ENCODE measurements around the gene NKG7. TPM values are rescaled to one million over a fixed set of nuclear protein-coding genes. Genes with fewer than 3 reads are reported as not detected.
A peak's percentile ranks its signal among the peaks of the same experiment; 100 is the strongest.
"Not testable (repeated sequence)": the region's sequence is repeated elsewhere in the genome, so short reads cannot be mapped to it uniquely, and the experiment has no call there.

NKG7 gene
- total and polyA plus RNA-seq, 4 experiments from 2014 or later, result 2.7 to 44.3 (median 19.6) TPM

- H3K27ac Mint-ChIP-seq; H3K27me3 ChIP-seq (ENCODE audit: insufficient read depth, low read length); H3K27me3 Mint-ChIP-seq; H3K9me3 ChIP-seq (ENCODE audit: control insufficient read depth in 1 of 2, low read length in 2 of 2); H3K4me3 Mint-ChIP-seq; DNase-seq; H3K27ac ChIP-seq (ENCODE audit: low read depth, low read length); POLR2A ChIA-PET (ENCODE audit: partially characterized antibody); intact Hi-C loops (cut with micrococcal nuclease); H3K4me3 ChIP-seq (ENCODE audit: low read length in 2 of 2); H3K4me1 ChIP-seq (ENCODE audit: insufficient read depth, low read length); H3K36me3 ChIP-seq (ENCODE audit: insufficient read depth, low read length): not testable (repeated sequence)
- peaks cover 0 to 27% (median 18%) of the 10 kb centered on the region in 8 donors for H3K9me3 Mint-ChIP-seq
- H3K4me1 Mint-ChIP-seq, result peaks cover under 1 to 10% (median 5%) of the 10 kb centered on the region in 4 donors
- H3K36me3 Mint-ChIP-seq, result peaks cover 0 to 16% of the 10 kb centered on the region in 2 donors
- CTCF ChIA-PET (ENCODE audit: partially characterized antibody), result interaction anchor here (1.0 to 1.8 kb wide), 4 partner anchors 18 to 60 kb away, joined by 3 to 6 read pairs (median 3); no protein-coding TSS in a partner anchor
Observed at GRCh38 chr19:51399936-51400335, 27.5 kb upstream of the NKG7 start.

- Histone ChIP-seq H3K27ac (ENCODE audit: low read depth, low read length) (no peak overlapping the region), H3K27me3 (ENCODE audit: insufficient read depth, low read length) (no peaks in the 10 kb centered on the region), H3K4me1 (ENCODE audit: insufficient read depth, low read length) (peaks cover 7% of the 10 kb centered on the region), H3K9me3 (ENCODE audit: control insufficient read depth in 1 of 2, low read length in 2 of 2) (peaks cover 0 to 5% of the 10 kb centered on the region in 2 donors), H3K36me3 (ENCODE audit: insufficient read depth, low read length) (no peaks in the 10 kb centered on the region), H3K4me3 (ENCODE audit: low read length in 2 of 2) (no peak overlapping the region)
- intact Hi-C loops (cut with micrococcal nuclease), result no loop called here
- H3K4me3 Mint-ChIP-seq, result no peak overlapping the region
- peaks cover 0 to 5% of the 10 kb centered on the region in 2 donors for H3K27me3 Mint-ChIP-seq
- ChIA-PET CTCF (ENCODE audit: partially characterized antibody) (interaction anchor here (1.0 to 2.5 kb wide), 6 partner anchors 19 to 74 kb away, joined by 3 to 10 read pairs (median 5); partner anchors contain the start of genes NKG7 and VSIG10L), POLR2A (ENCODE audit: partially characterized antibody) (no interaction called here)
- H3K9me3 Mint-ChIP-seq, result peaks cover 0 to 24% (median 17%) of the 10 kb centered on the region in 8 donors
- H3K4me1 Mint-ChIP-seq, result peaks cover 3 to 17% (median 11%) of the 10 kb centered on the region in 4 donors
- DNase-seq, result no peak
- H3K36me3 Mint-ChIP-seq, result peaks cover 0 to 16% of the 10 kb centered on the region in 2 donors
- no peak overlapping the region for H3K27ac Mint-ChIP-seq
Observed at GRCh38 chr19:51399231-51399630, 26.8 kb upstream of the NKG7 start.

DNA sequence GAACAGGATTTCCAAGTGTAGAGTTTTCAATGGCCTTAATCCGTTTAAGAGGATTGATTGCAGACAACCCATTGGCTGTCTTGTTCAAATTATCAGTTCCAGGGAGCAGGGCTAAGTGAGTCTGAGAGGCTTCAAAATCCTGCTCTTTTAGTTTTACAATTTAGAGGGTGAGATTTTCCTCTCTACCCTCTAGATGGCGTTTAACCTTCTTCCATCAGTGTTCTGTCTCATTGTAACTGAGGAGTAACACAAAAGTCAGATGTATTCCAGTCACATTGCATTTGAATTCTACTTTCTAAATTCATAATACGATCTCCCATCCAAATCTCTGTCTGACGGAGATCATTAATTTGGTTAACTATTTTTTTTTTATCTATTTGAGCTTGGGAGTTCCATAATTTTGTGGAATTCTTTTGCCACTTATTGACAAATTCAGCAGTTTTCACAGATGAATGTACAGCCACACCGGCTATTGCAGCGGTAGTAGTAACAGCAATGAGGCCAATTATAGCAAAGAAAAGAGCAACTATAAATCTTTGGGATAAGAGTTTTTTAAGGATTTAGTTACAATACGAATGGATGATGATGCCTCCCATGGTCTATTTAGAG lies 25.7 kb upstream of the NKG7 start:
- Mint-ChIP-seq H3K27ac (no peak overlapping the region), H3K36me3 (peaks cover 0 to 11% of the 10 kb centered on the region in 2 donors), H3K9me3 (peaks cover 0 to 17% (median 14%) of the 10 kb centered on the region in 8 donors), H3K27me3 (peaks cover 0 to 2% of the 10 kb centered on the region in 2 donors), H3K4me3 (no peak overlapping the region), H3K4me1 (peaks cover 8 to 23% (median 16%) of the 10 kb centered on the region in 4 donors)
- no peak overlapping the region for H3K27ac ChIP-seq (ENCODE audit: low read depth, low read length)
- ChIA-PET POLR2A (ENCODE audit: partially characterized antibody) (no interaction called here), CTCF (ENCODE audit: partially characterized antibody) (interaction anchor here (0.6 to 2.5 kb wide), 8 partner anchors 10 to 260 kb away, joined by 3 to 10 read pairs (median 4); partner anchors contain the start of genes LIM2, NKG7 and VSIG10L)
- peaks cover 0 to 5% of the 10 kb centered on the region in 2 donors for H3K9me3 ChIP-seq (ENCODE audit: control insufficient read depth in 1 of 2, low read length in 2 of 2)
- no peaks in the 10 kb centered on the region for H3K27me3 ChIP-seq (ENCODE audit: insufficient read depth, low read length)
- peak in 4 of 5 donors; percentile 16 to 31 (median 21) for DNase-seq
- intact Hi-C loops (cut with micrococcal nuclease), result loop anchor here (1.0 kb wide), 1 partner anchor 43 kb away; no protein-coding TSS in a partner anchor
- H3K36me3 ChIP-seq (ENCODE audit: insufficient read depth, low read length), result no peaks in the 10 kb centered on the region
- peaks cover 13% of the 10 kb centered on the region for H3K4me1 ChIP-seq (ENCODE audit: insufficient read depth, low read length)
- no peak overlapping the region for H3K4me3 ChIP-seq (ENCODE audit: low read length in 2 of 2)

- POLR2A ChIA-PET (ENCODE audit: partially characterized antibody); H3K27me3 Mint-ChIP-seq; H3K36me3 ChIP-seq (ENCODE audit: insufficient read depth, low read length); H3K36me3 Mint-ChIP-seq; H3K4me3 Mint-ChIP-seq; H3K9me3 Mint-ChIP-seq; H3K27me3 ChIP-seq (ENCODE audit: insufficient read depth, low read length); H3K27ac ChIP-seq (ENCODE audit: low read depth, low read length); H3K9me3 ChIP-seq (ENCODE audit: control insufficient read depth in 1 of 2, low read length in 2 of 2); DNase-seq; intact Hi-C loops (cut with micrococcal nuclease); H3K4me3 ChIP-seq (ENCODE audit: low read length in 2 of 2): not testable (repeated sequence)
- CTCF ChIA-PET (ENCODE audit: partially characterized antibody), result interaction anchor here (0.9 to 2.8 kb wide), 6 partner anchors 10 to 261 kb away, joined by 3 to 10 read pairs (median 6); partner anchors contain the start of genes LIM2 and NKG7
- H3K4me1 Mint-ChIP-seq, result peaks cover 8 to 23% (median 16%) of the 10 kb centered on the region in 4 donors
- peak overlapping the region in 1 of 7 donors; percentile 57 for H3K27ac Mint-ChIP-seq
- H3K4me1 ChIP-seq (ENCODE audit: insufficient read depth, low read length), result peaks cover 13% of the 10 kb centered on the region
Observed at GRCh38 chr19:51397453-51397852, 25.0 kb upstream of the NKG7 start.

DNA sequence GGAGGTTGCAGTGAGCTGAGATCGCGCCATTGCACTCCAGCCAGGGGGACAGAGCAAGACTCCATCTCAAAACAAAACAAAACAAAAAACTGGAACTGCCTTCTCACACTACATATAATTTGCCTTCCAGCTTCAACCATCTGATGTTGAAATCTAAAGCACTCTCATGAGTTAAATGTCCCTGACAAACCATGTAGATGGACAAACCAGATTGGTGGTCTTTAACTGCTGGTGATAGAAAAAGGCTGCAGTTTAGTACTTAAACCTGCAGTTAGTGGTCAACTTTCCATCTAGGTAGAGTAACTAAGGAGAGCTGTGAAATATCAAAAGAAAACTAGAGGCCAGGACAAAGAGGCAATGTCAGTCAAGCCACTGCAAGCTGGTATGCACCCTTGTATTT lies 23.7 kb upstream of the NKG7 start:
- DNase-seq, result no peak
- Histone ChIP-seq H3K27ac (ENCODE audit: low read depth, low read length) (no peak overlapping the region), H3K36me3 (ENCODE audit: insufficient read depth, low read length) (no peaks in the 10 kb centered on the region), H3K9me3 (ENCODE audit: control insufficient read depth in 1 of 2, low read length in 2 of 2) (no peaks in the 10 kb centered on the region), H3K27me3 (ENCODE audit: insufficient read depth, low read length) (no peaks in the 10 kb centered on the region), H3K4me1 (ENCODE audit: insufficient read depth, low read length) (peaks cover 13% of the 10 kb centered on the region), H3K4me3 (ENCODE audit: low read length in 2 of 2) (no peak overlapping the region)
- Mint-ChIP-seq H3K36me3 (no peaks in the 10 kb centered on the region), H3K27me3 (no peaks in the 10 kb centered on the region), H3K4me3 (peak overlapping the region in 3 of 8 donors; percentile 6 to 20 (median 9)), H3K4me1 (peaks cover 10 to 28% (median 18%) of the 10 kb centered on the region in 4 donors), H3K27ac (no peak overlapping the region), H3K9me3 (no peaks in the 10 kb centered on the region)
- intact Hi-C loops (cut with micrococcal nuclease), result no loop called here
- CTCF ChIA-PET (ENCODE audit: partially characterized antibody), result interaction anchor here (1.1 to 2.8 kb wide), 5 partner anchors 25 to 58 kb away, joined by 3 to 7 read pairs (median 4); no protein-coding TSS in a partner anchor
- POLR2A ChIA-PET (ENCODE audit: partially characterized antibody), result interaction anchor here (1.0 kb wide), 1 partner anchor 29 kb away, joined by 6 read pairs; no protein-coding TSS in a partner anchor

DNA sequence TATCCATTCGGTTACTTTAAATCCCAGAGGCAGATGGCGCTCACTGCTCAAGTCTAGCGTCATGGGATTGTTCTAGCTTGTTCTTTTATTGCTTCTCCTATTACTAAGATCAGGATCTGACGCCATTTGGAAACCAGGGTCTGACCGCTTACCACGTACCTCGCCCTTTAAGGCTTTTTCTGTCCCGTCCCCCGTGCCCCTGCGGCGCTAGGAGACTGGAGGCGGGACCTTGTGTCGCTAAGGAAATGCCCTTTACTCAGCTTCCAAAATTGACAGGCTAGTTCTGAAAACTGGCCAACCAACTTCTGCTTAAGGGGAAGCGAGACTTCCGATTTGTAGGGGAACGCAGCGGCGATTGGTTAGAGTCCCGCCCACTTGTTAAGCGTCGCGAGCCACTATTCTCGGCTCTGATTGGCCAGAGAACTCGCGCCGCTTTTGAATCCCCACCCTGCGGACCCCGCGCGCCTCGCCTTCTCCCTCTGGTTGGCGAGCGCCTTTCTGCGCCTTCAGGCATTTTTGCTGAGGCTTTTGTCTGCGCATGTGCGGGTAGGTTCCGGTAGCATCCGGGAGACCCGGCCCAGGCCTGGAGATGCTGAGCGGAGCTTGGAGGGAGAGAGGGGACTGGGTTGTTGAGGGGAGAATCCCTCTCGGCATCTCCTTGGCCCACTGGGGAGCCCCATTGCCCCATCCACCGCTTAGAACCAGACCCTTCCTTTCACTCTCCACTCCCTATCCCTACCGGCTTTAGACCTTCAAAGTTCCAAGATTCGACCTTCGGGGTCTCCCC lies 21.8 kb upstream of the NKG7 start:
- ChIA-PET CTCF (ENCODE audit: partially characterized antibody) (interaction anchor here (0.9 to 2.8 kb wide), 8 partner anchors 20 to 56 kb away, joined by 3 to 7 read pairs (median 3); partner anchors contain the start of gene NKG7), POLR2A (ENCODE audit: partially characterized antibody) (interaction anchor here (0.6 to 1.8 kb wide), 5 partner anchors 26 to 262 kb away, joined by 3 to 15 read pairs (median 5); partner anchors contain the start of gene CLDND2)
- Mint-ChIP-seq H3K36me3 (no peaks in the 10 kb centered on the region), H3K9me3 (peaks cover 0 to 1% (median 0%) of the 10 kb centered on the region in 8 donors), H3K4me1 (peaks cover 11 to 30% (median 20%) of the 10 kb centered on the region in 4 donors), H3K27me3 (no peaks in the 10 kb centered on the region), H3K4me3 (peak overlapping the region; percentile 85 to 94 (median 90)), H3K27ac (peak overlapping the region; percentile 88 to 95 (median 94))
- DNase-seq, result peak; percentile 88 to 92 (median 89)
- H3K27me3 ChIP-seq (ENCODE audit: insufficient read depth, low read length), result no peaks in the 10 kb centered on the region
- H3K4me1 ChIP-seq (ENCODE audit: insufficient read depth, low read length), result peaks cover 13% of the 10 kb centered on the region
- H3K9me3 ChIP-seq (ENCODE audit: control insufficient read depth in 1 of 2, low read length in 2 of 2), result no peaks in the 10 kb centered on the region
- peak overlapping the region; percentile 24 for H3K27ac ChIP-seq (ENCODE audit: low read depth, low read length)
- H3K36me3 ChIP-seq (ENCODE audit: insufficient read depth, low read length), result no peaks in the 10 kb centered on the region
- H3K4me3 ChIP-seq (ENCODE audit: low read length in 2 of 2), result peak overlapping the region; percentile 55 to 76
- intact Hi-C loops (cut with micrococcal nuclease), result loop anchor here (1.0 to 2.0 kb wide), 3 partner anchors 27 to 55 kb away; no protein-coding TSS in a partner anchor
